Heart left ventricle (tissue), 16 donors: Measurements from ENCODE around the gene C17orf58. TPM values are rescaled to one million over a fixed set of nuclear protein-coding genes. Genes with fewer than 3 reads are reported as not detected.

ENCODE experiments used
- ATAC-seq, 4 donors: fragments of 200-7000 bp; cut with Tn5 transposase; one replicate each; pipeline ENCODE4 v1.9.1; 2020 to 2022; ENCODE audit warnings: moderate library complexity in 4 of 4, mild to moderate bottlenecking in 3 of 4, moderate number of reproducible peaks in 1 of 4
- DNase-seq, 5 donors: peaks; one replicate each; pipeline ENCODE4 v3.0.0-alpha.2; 2020
- H3K27ac ChIP-seq, 12 donors: fragments of 200-600 bp; sonication (generic) in 4 of 12; one replicate each; pipeline versions ENCODE4 v1.5.0 to v1.8.0; 2016 to 2022; ENCODE audit warnings: mild to moderate bottlenecking in 2 of 12
- H3K27me3 ChIP-seq, 9 donors: fragments of 200-600 bp; sonication (generic) in 2 of 9; one replicate each; pipeline versions ENCODE4 v1.5.1 to v1.8.0; 2016 to 2022; ENCODE audit warnings: mild to moderate bottlenecking in 3 of 9
- H3K36me3 ChIP-seq, 9 donors: fragments of 200-600 bp; sonication (generic) in 2 of 9; one replicate each; pipeline versions ENCODE4 v1.5.0 to v1.8.0; 2018 to 2022; ENCODE audit warnings: mild to moderate bottlenecking in 2 of 9
- H3K4me1 ChIP-seq, 12 donors: fragments of 200-600 bp; sonication (generic) in 4 of 12; one replicate each; pipeline versions ENCODE4 v1.5.0 to v1.8.0; 2016 to 2022; ENCODE audit warnings: mild to moderate bottlenecking in 3 of 12
- H3K4me3 ChIP-seq, 12 donors: fragments of 200-600 bp; sonication (generic) in 4 of 12; one replicate each; pipeline versions ENCODE4 v1.5.0 to v1.8.0; 2017 to 2022; ENCODE audit warnings: mild to moderate bottlenecking in 9 of 12, moderate library complexity in 4 of 12
- H3K9me3 ChIP-seq, 12 donors: fragments of 200-600 bp; sonication (generic) in 4 of 12; one replicate each; pipeline versions ENCODE4 v1.5.0 to v1.8.0; 2016 to 2022; ENCODE audit warnings: mild to moderate bottlenecking in 1 of 12
- POLR2A ChIP-seq, 2 donors: fragments of 450-650 bp; IDR thresholded peaks; one replicate each; pipeline ENCODE4 v1.6.1; 2017; ENCODE audit warnings: antibody characterized with exemption in 2 of 2, mild to moderate bottlenecking in 2 of 2, moderate library complexity in 2 of 2
- WGBS, 4 donors: extraction: QIAGEN DNeasy Blood & Tissue Kit in 2 of 4; methylation state at CpG; one replicate each; pipeline versions ENCODE4 v1.1.5 to v1.1.7; 2013 to 2018; 5-methylcytosine and 5-hydroxymethylcytosine counted together
- intact Hi-C, 10 donors: fragments of 100-400 bp; cut with DNase I; formaldehyde crosslinking; loops; one replicate each; pipeline versions ENCODE4 v1.11.1 to v1.14.2; 2022
- polyA plus RNA-seq, 2 donors: library from polyadenylated mRNA; stranded (reverse); fragments of 200-250 nt; gene quantifications; one replicate each; pipeline ENCODE4 v1.2.3, GENCODE V29; 2013
- total RNA-seq, 9 donors: library from RNA; depleted of rRNA in 2 of 9; stranded (reverse); fragments of >200 nt in 2 of 9; fragmentation: NEBNext Ultra II Directional in 3 of 9; extraction: Animal tissue kit (Norgen Biotek cat#: 25700) in 3 of 9; gene quantifications; one replicate each; pipeline versions ENCODE4 v1.1.0 to v1.2.4, GENCODE V29; 2016 to 2023
- TF ChIP-seq, protein P1 (sequence below), 12 donors: fragments of 200-600 bp; sonication (generic) in 4 of 12; IDR thresholded peaks; one replicate each; pipeline versions ENCODE4 v1.5.0 to v1.8.0; 2018 to 2022; ENCODE audit warnings: antibody characterized with exemption in 12 of 12, mild to moderate bottlenecking in 5 of 12
- donor health status: ischemic (EF 13 %, LVEDD 7.1; RV severe dilation, severe dysfunction).
- donor health status: healthy with polysubstance abuse.
- donor health status: DM: no; HTN: yes; CAD: no.
- donor health status: DM: no; HTN: no; CAD: no.
- donor health status: ischemic (EF 25% LVEDD 6.9; RV normal size, moderate dysfunction).
- donor health status: ischemic (EF 25% LVEDD 5.7; RV mildly dilated, moderate dysfunction).
- donor health status: healthy.
- donor health status: DM: yes; HTN: yes; CAD: no.
- donor health status: ischemic (EF 35%, LVEDD 5.7; RV mildly dilated, moderate dysfunction).
- donor health status: nonischemic (EF 11% LVEDD 7.7; RV severe dilation, severe dysfunction).
- donor health status: DM: yes; HTN: yes; CAD: no.
- donor health status: PGD.
- donor health status: ischemic (EF 29% LVEDD 5.4; RV normal size, mild dysfunction).
- donor health status: nonischemic (EF 23%, LVEDD 6.1; RV moderate dilation, normal function).

Gene C17orf58
- total and polyA plus RNA-seq, 11 donors, result 4.1 to 11.8 (median 5.8) TPM

DNA sequence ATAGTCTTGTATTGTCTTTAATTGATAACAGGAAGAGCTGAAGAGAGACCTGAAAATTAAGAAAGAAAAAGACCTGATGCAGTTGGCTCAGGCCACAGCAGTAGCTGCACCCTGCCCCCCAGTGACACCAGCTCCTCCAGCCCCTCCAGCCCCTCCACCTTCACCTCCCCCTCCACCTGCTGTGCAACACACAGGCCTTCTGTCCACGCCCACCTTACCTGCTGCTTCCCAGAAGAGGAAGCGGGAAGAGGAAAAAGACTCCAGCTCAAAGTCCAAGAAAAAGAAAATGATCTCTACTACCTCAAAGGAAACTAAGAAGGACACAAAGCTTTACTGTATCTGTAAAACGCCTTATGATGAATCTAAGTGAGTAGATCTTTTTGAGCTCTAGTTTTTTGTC is 36.8 kb downstream of the C17orf58 start:
- Histone ChIP-seq H3K4me1 (peaks cover 0 to 6% (median 0%) of the 10 kb centered on the region in 12 donors), H3K4me3 (no peak overlapping the region), H3K27me3 (no peaks in the 10 kb centered on the region), H3K36me3 (peaks cover 0 to 72% (median 62%) of the 10 kb centered on the region in 9 donors), H3K27ac (peak overlapping the region in 2 of 12 donors; percentile 2 to 16), H3K9me3 (no peaks in the 10 kb centered on the region)
- WGBS, 4 donors, result 88 to 95% (median 93%) methylated on average over 3 of the region's 3 CpGs
- intact Hi-C loops, result no loop called here
- no peak for DNase-seq
- ATAC-seq, result no peak
- TF ChIP-seq, protein P1, sequence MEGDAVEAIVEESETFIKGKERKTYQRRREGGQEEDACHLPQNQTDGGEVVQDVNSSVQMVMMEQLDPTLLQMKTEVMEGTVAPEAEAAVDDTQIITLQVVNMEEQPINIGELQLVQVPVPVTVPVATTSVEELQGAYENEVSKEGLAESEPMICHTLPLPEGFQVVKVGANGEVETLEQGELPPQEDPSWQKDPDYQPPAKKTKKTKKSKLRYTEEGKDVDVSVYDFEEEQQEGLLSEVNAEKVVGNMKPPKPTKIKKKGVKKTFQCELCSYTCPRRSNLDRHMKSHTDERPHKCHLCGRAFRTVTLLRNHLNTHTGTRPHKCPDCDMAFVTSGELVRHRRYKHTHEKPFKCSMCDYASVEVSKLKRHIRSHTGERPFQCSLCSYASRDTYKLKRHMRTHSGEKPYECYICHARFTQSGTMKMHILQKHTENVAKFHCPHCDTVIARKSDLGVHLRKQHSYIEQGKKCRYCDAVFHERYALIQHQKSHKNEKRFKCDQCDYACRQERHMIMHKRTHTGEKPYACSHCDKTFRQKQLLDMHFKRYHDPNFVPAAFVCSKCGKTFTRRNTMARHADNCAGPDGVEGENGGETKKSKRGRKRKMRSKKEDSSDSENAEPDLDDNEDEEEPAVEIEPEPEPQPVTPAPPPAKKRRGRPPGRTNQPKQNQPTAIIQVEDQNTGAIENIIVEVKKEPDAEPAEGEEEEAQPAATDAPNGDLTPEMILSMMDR (IDR thresholded peaks at IDR 0.05), result no peak
- no peak for TF ChIP-seq POLR2A (IDR thresholded peaks at IDR 0.05)

DNA sequence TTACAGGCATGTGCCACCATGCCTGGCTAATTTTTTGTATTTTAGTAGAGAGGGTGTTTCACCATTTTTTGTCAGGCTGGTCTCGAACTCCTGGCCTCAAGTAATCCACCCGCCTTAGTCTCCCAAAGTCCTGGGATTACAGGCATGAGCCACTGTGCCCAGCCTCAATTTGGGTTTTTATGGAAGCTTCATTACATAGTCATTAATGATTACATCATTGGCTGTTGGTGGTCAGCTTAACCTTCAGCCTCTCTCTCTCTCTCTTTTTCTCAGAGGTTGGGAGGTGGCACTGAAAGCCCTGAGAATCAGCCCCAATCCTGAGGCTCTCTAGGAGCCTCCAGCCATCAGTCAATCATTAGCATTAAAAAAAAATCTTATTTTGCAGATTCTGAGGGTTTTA is 45.3 kb downstream of the C17orf58 start:
- no peak for TF ChIP-seq POLR2A (IDR thresholded peaks at IDR 0.05)
- TF ChIP-seq, protein P1 (IDR thresholded peaks at IDR 0.05), result no peak
- H3K27me3 ChIP-seq, result no peaks in the 10 kb centered on the region
- intact Hi-C loops, result no loop called here
- H3K4me3 ChIP-seq, result no peak overlapping the region
- WGBS, 4 donors, result 96 to 98% (median 98%) methylated on average over 2 of the region's 2 CpGs
- H3K9me3 ChIP-seq, result no peaks in the 10 kb centered on the region
- ATAC-seq, result no peak
- no peaks in the 10 kb centered on the region for H3K4me1 ChIP-seq
- no peak for DNase-seq
- H3K36me3 ChIP-seq, result peaks cover 2 to 99% (median 92%) of the 10 kb centered on the region in 9 donors
- H3K27ac ChIP-seq, result no peak overlapping the region

DNA sequence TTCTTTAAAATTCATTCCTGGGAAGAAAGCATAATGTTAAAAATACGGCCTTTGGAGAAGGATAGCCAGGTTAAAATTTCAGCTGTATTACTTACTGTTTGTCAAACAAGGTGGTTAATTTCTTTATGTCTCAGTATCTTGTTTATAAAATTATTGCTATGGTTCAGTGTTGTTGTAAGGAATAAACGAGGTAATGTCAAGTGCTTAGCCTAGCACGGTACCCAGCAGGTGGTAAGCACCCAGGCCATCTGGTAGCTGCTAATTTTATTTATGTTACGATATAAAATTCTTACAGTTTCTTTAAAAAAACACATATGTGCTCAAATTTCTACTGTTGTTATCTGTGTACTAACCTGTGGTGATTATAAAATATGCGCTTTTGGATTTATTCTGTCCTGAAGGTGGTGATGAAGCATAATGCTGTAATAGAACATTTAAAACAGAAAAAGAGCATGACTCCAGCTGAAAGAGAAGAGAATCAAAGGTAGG is 48.9 kb downstream of the C17orf58 start:
- intact Hi-C loops, result no loop called here
- DNase-seq, result no peak
- Histone ChIP-seq H3K9me3 (no peaks in the 10 kb centered on the region), H3K4me1 (no peaks in the 10 kb centered on the region), H3K27me3 (no peaks in the 10 kb centered on the region), H3K27ac (no peak overlapping the region), H3K4me3 (no peak overlapping the region), H3K36me3 (peaks cover 2 to 100% (median 100%) of the 10 kb centered on the region in 9 donors)
- TF ChIP-seq, protein P1 (IDR thresholded peaks at IDR 0.05), result no peak
- TF ChIP-seq POLR2A (IDR thresholded peaks at IDR 0.05), result no peak
- 94% methylated on average over 5 of the region's 5 CpGs for WGBS, 4 donors
- no peak for ATAC-seq

DNA sequence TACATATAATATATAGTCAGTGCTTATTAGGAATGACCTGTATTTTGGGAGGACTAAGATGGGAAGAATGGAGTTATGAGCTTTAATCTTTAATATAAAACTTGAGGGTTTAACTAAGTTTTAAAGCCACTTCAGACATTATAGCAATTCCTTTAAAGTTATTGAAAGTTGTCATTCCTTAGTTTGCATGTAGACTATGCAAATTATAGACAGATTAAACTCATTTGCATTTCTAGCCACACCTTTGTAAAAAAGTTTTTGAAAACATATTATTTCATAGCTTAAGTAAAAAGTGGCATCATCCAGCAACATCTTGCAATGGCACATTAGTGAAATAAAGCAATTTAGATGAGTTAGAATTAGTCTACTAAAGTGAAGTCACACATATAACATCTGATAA is 49.8 kb downstream of the C17orf58 start:
- Histone ChIP-seq H3K4me1 (no peaks in the 10 kb centered on the region), H3K27me3 (no peaks in the 10 kb centered on the region), H3K27ac (no peak overlapping the region), H3K36me3 (peaks cover 2 to 100% (median 100%) of the 10 kb centered on the region in 9 donors), H3K9me3 (no peaks in the 10 kb centered on the region), H3K4me3 (no peak overlapping the region)
- intact Hi-C loops, result no loop called here
- TF ChIP-seq POLR2A (IDR thresholded peaks at IDR 0.05), result no peak
- TF ChIP-seq, protein P1 (IDR thresholded peaks at IDR 0.05), result no peak
- DNase-seq (no peak), ATAC-seq (no peak)
